ENCODE results near the gene SLC6A8. TPM values are rescaled to one million over a fixed set of nuclear protein-coding genes. Genes with fewer than 3 reads are reported as not detected.

The SLC6A8 gene
- polyA plus RNA-seq, 1 donor from 2014 or later, result 0.08 TPM

DNA sequence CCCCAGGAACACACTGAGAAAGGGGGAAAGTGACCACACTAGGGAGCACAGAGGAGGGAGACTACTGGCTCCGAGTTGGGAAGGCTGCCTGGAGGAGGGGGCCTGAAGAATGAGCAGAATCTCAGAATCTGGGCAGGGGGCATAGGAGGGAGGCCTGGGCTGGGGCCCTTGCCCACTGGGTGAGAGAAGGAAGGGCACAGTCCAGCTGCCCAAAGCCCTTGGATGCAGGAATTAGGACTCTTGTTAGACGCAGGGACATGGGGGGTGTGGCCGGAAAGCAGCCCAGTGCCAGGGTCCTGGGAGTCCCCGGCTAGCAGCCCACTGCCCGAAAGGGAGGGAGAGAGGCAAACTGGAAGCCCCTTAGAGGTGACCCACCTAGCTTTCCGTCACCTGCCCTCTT, 42.6 kb upstream of the SLC6A8 start:
- no peaks in the 10 kb centered on the region for H3K36me3 Mint-ChIP-seq
- peak overlapping the region in 1 of 4 donors; percentile 72 for H3K4me3 Mint-ChIP-seq
- peaks cover 23% of the 10 kb centered on the region for H3K27me3 Mint-ChIP-seq
- no peaks in the 10 kb centered on the region for H3K9me3 Mint-ChIP-seq
- peak overlapping the region in 1 of 3 donors; percentile 50 for H3K27ac Mint-ChIP-seq
- peaks cover 0 to 2% (median 0%) of the 10 kb centered on the region in 3 donors for H3K4me1 Mint-ChIP-seq

- peaks cover 21% of the 10 kb centered on the region for H3K27me3 Mint-ChIP-seq
- H3K27ac Mint-ChIP-seq, result no peak overlapping the region
- H3K36me3 Mint-ChIP-seq, result no peaks in the 10 kb centered on the region
- H3K4me1 Mint-ChIP-seq, result peaks cover 0 to 2% (median 0%) of the 10 kb centered on the region in 3 donors
- peak overlapping the region in 1 of 4 donors; percentile 11 for H3K4me3 Mint-ChIP-seq
- H3K9me3 Mint-ChIP-seq, result no peaks in the 10 kb centered on the region
These were observed 41.7 kb upstream of the SLC6A8 start for GRCh38 chrX:153645921-153646488.

DNA sequence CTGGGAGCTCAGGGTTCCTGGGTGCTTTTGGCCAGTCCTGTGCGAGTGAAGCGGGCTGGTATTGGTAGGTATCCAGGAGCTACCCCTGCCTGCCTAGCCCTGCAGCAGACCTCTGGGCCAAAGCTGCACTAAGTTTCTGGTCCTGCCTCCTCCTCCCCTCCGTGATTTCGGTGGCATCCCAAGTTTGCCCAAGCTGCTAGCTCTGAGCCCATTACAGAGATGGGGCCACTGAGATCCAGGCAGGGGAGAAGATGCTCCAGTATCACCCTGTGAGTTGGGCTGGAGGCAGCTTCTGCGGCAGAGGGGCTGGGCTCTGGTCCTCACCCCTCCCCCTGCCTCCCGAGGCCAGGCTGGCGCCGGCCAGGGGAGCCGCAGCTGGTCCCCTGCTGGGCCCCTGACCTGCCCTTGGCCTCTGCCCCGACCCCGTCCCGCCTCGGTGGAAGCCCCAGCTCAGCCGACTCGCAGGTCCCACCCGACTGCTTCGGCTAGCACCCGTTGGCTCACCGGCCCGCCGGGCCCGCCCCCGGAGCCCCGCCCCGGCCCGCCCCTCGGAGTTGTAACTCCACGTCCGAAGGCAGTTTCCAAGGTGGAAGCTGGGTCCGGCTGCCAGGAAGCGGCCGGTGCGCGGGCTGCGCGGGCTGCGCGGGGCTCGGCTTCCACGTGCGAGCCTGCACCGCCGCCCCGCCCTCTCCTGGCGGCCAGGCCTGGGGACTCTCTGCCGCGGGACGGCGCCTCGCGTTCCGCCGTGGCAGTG, 40.9 kb upstream of the SLC6A8 start, which contains the start of gene DUSP9:
Gene DUSP9 (plus strand): TSS at position 584 of the 754 bp plus-strand sequence. CDS start 751 bp downstream, outside the sequence.
- Mint-ChIP-seq H3K4me3 (peak within 1 kb of the TSS in 3 of 4 donors; percentile 28 to 74 (median 30)), H3K27me3 (peaks cover 16% of the 10 kb centered on the region), H3K9me3 (no peaks in the 10 kb centered on the region), H3K27ac (no peak within 1 kb of the TSS), H3K36me3 (no peaks in the 10 kb centered on the region), H3K4me1 (peaks cover 0 to 2% (median 0%) of the 10 kb centered on the region in 3 donors)

GRCh38 chrX:153647461-153648357, 40.0 kb upstream of the SLC6A8 start:
- peaks cover 14% of the 10 kb centered on the region for H3K27me3 Mint-ChIP-seq
- no peaks in the 10 kb centered on the region for H3K36me3 Mint-ChIP-seq
- H3K4me1 Mint-ChIP-seq, result peaks cover 0 to 2% (median 0%) of the 10 kb centered on the region in 3 donors
- no peak overlapping the region for H3K27ac Mint-ChIP-seq
- peak overlapping the region in 3 of 4 donors; percentile 28 to 74 (median 30) for H3K4me3 Mint-ChIP-seq
- H3K9me3 Mint-ChIP-seq, result peaks cover 0 to 1% (median 0%) of the 10 kb centered on the region in 3 donors

GRCh38 chrX:153648358-153649177, 39.2 kb upstream of the SLC6A8 start:
- no peak overlapping the region for H3K4me3 Mint-ChIP-seq
- H3K27ac Mint-ChIP-seq, result no peak overlapping the region
- peaks cover 0 to under 1% (median 0%) of the 10 kb centered on the region in 3 donors for H3K4me1 Mint-ChIP-seq
- peaks cover 0 to 3% (median 1%) of the 10 kb centered on the region in 3 donors for H3K9me3 Mint-ChIP-seq
- H3K36me3 Mint-ChIP-seq, result no peaks in the 10 kb centered on the region
- H3K27me3 Mint-ChIP-seq, result peaks cover 8% of the 10 kb centered on the region

DNA sequence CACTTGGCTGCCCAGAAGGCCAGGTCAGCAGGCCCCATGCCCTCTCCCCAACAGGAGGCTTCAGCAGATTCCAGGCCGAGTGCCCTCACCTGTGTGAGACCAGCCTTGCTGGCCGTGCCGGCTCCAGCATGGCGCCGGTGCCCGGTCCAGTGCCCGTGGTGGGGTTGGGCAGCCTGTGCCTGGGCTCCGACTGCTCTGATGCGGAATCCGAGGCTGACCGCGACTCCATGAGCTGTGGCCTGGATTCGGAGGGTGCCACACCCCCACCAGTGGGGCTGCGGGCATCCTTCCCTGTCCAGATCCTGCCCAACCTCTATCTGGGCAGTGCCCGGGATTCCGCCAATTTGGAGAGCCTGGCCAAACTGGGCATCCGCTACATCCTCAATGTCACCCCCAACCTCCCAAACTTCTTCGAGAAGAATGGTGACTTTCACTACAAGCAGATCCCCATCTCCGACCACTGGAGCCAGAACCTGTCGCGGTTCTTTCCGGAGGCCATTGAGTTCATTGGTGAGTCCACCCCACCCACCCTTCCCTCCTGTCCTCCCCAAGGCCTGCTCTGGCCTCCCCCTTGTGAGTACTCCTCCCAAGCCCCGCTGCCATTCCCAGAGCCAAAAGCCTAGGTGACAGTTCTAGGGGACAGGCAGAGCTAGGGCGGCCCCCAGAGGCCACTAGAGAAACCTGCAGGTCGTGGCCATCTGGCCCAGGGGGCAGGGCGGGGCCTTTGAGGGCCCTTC, 38.4 kb upstream of the SLC6A8 start:
- no peaks in the 10 kb centered on the region for H3K36me3 Mint-ChIP-seq
- no peaks in the 10 kb centered on the region for H3K4me1 Mint-ChIP-seq
- H3K4me3 Mint-ChIP-seq, result no peak overlapping the region
- peaks cover 6% of the 10 kb centered on the region for H3K27me3 Mint-ChIP-seq
- no peak overlapping the region for H3K27ac Mint-ChIP-seq
- H3K9me3 Mint-ChIP-seq, result peaks cover 0 to 8% (median 4%) of the 10 kb centered on the region in 3 donors

DNA sequence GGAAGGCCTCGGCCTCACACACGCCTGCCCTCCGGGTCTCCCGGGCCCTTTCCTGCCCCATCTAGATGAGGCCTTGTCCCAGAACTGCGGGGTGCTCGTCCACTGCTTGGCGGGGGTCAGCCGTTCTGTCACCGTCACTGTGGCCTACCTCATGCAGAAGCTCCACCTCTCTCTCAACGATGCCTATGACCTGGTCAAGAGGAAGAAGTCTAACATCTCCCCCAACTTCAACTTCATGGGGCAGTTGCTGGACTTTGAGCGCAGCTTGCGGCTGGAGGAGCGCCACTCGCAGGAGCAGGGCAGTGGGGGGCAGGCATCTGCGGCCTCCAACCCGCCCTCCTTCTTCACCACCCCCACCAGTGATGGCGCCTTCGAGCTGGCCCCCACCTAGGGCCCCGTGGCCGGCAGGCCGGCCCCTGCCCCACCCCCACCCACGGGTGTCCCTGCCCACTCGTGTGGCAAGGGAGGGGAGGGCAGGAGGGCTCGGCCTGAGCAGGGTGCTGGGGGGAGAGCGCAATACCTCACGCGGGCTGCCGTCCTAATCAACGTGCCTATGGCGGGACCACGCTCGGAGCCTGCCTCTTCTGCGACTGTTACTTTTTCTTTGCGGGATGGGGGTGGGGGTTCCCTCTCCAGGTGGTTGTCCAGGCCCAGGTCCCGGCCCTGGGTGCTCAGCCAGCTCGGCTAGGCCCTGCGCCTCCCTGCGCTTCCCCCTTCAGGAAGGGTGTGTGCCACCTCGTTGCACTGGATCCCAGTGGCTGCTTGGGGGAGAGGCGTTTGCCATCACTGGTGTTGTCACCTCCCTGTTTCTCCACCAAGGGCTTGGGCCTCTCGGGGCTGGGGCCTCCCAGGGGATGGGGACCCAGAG, 37.6 kb upstream of the SLC6A8 start:
- Mint-ChIP-seq H3K27ac (no peak overlapping the region), H3K4me3 (no peak overlapping the region), H3K27me3 (peaks cover 6% of the 10 kb centered on the region), H3K4me1 (no peaks in the 10 kb centered on the region), H3K9me3 (peaks cover 0 to 8% (median 4%) of the 10 kb centered on the region in 3 donors), H3K36me3 (no peaks in the 10 kb centered on the region)

DNA sequence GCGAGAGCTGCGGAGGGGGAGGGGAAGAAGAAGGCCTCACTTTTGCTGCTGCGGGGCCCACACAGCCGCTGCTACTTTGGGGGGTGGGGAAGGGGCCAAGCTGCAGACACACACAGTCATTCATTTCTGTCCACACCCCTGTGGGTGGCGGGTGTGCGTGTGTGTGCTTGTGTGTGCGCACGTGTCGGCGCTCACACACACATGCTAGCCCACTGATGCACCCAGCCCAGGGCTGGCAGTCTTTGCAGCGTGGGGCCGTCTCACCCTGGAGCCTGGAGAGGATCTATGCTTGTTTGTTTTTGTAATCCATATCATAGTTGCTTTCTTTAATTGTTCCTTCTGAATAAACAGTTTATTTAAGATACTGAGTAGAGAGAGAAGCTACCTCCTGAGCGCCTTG, 36.8 kb upstream of the SLC6A8 start:
- no peaks in the 10 kb centered on the region for H3K4me1 Mint-ChIP-seq
- peaks cover 0 to 8% (median 4%) of the 10 kb centered on the region in 3 donors for H3K9me3 Mint-ChIP-seq
- H3K27me3 Mint-ChIP-seq, result peaks cover 3% of the 10 kb centered on the region
- no peaks in the 10 kb centered on the region for H3K36me3 Mint-ChIP-seq
- no peak overlapping the region for H3K27ac Mint-ChIP-seq
- H3K4me3 Mint-ChIP-seq, result no peak overlapping the region

- peaks cover 0 to 8% (median 4%) of the 10 kb centered on the region in 3 donors for H3K9me3 Mint-ChIP-seq
- no peaks in the 10 kb centered on the region for H3K4me1 Mint-ChIP-seq
- no peak overlapping the region for H3K4me3 Mint-ChIP-seq
- H3K27ac Mint-ChIP-seq, result no peak overlapping the region
- H3K36me3 Mint-ChIP-seq, result no peaks in the 10 kb centered on the region
- H3K27me3 Mint-ChIP-seq, result no peaks in the 10 kb centered on the region
These were observed 36.1 kb upstream of the SLC6A8 start for GRCh38 chrX:153651540-153652079.

- H3K4me3 Mint-ChIP-seq, result no peak overlapping the region
- peaks cover 0 to 8% (median 4%) of the 10 kb centered on the region in 3 donors for H3K9me3 Mint-ChIP-seq
- peaks cover 2% of the 10 kb centered on the region for H3K27me3 Mint-ChIP-seq
- no peaks in the 10 kb centered on the region for H3K4me1 Mint-ChIP-seq
- H3K36me3 Mint-ChIP-seq, result no peaks in the 10 kb centered on the region
- H3K27ac Mint-ChIP-seq, result no peak overlapping the region
These were observed 34.2 kb upstream of the SLC6A8 start for GRCh38 chrX:153653556-153653955.

DNA sequence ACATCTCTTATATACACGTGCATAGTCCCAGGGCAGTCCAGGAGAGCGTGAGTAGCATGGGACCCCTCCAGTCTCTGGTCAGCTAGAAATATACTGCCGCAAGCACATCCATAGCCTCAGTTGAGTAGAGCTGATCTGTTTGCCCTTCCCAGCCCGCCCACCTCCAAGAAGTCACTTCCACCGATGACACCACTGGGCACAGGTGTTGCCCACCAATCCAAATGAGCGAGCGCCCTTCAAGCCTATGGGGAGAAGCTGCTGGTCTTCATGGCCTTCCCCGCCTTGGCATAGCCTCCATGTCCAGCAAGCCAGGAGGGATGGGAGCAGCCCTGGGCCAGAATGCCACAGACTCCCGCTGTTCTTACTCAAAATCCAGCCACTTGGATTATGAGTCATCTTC, 30.6 kb upstream of the SLC6A8 start:
- peaks cover 0 to 12% (median 8%) of the 10 kb centered on the region in 3 donors for H3K9me3 Mint-ChIP-seq
- H3K27ac Mint-ChIP-seq, result no peak overlapping the region
- no peaks in the 10 kb centered on the region for H3K36me3 Mint-ChIP-seq
- peaks cover 0 to 3% (median 0%) of the 10 kb centered on the region in 3 donors for H3K4me1 Mint-ChIP-seq
- no peak overlapping the region for H3K4me3 Mint-ChIP-seq
- H3K27me3 Mint-ChIP-seq, result peaks cover 7% of the 10 kb centered on the region

GRCh38 chrX:153659268-153659667, 28.5 kb upstream of the SLC6A8 start:
- Mint-ChIP-seq H3K36me3 (no peaks in the 10 kb centered on the region), H3K27ac (peak overlapping the region in 1 of 3 donors; percentile 40), H3K4me1 (peaks cover 0 to 3% (median 0%) of the 10 kb centered on the region in 3 donors), H3K27me3 (peaks cover 9% of the 10 kb centered on the region), H3K4me3 (no peak overlapping the region), H3K9me3 (peaks cover 0 to 8% (median 0%) of the 10 kb centered on the region in 3 donors)

Measured in IgD-negative memory B cell (primary cell).